Activated CD4-positive, alpha-beta T cell treated with anti-CD3 and anti-CD28 coated beads for 36 hours (primary cell): Measurements from ENCODE around the gene PRKN. TPM values are rescaled to one million over a fixed set of nuclear protein-coding genes. Genes with fewer than 3 reads are reported as not detected.
"Not testable (repeated sequence)": the region's sequence is repeated elsewhere in the genome, so short reads cannot be mapped to it uniquely, and the experiment has no call there.

Experiments
- ATAC-seq: fragments of 200-7000 bp; cut with Tn5 transposase; one replicate; pipeline ENCODE4 v1.10.0; 2021; ENCODE audit warnings: mild to moderate bottlenecking, moderate library complexity
- CTCF ChIA-PET: fragments of 350-600 bp; sonication (Branson Sonifier 250); formaldehyde crosslinking; loops from one replicate; lab custom pipeline; 2021; ENCODE audit warnings: antibody characterized with exemption; lab: Charles Lee
- POLR2A ChIA-PET: fragments of 350-600 bp; sonication (Branson Sonifier 250); formaldehyde crosslinking; loops from one replicate; lab custom pipeline; 2021; ENCODE audit warnings: antibody characterized with exemption, inconsistent platforms; lab: Charles Lee
- DNase-seq: peaks from one replicate; pipeline ENCODE4 v3.0.0-alpha.2; 2020
- H3K27ac Mint-ChIP-seq: one replicate; pipeline ENCODE4 v1.8.0; 2021; ENCODE audit warnings: mixed read lengths
- H3K27me3 Mint-ChIP-seq: one replicate; pipeline ENCODE4 v1.8.0; 2021; ENCODE audit warnings: mixed read lengths
- H3K36me3 Mint-ChIP-seq: one replicate; pipeline ENCODE4 v1.8.0; 2021; ENCODE audit warnings: low read depth, mixed read lengths
- H3K4me1 Mint-ChIP-seq: one replicate; pipeline ENCODE4 v1.8.0; 2021; ENCODE audit warnings: mixed read lengths
- H3K4me3 Mint-ChIP-seq: one replicate; pipeline ENCODE4 v1.8.0; 2021; ENCODE audit warnings: mild to moderate bottlenecking, moderate library complexity, mixed read lengths
- H3K9me3 Mint-ChIP-seq: one replicate; pipeline ENCODE4 v1.8.0; 2021; ENCODE audit warnings: low read depth, mixed read lengths
- intact Hi-C, 2 experiments: fragments of 100-400 bp; cut with DNase I in 1 of 2; cut with micrococcal nuclease in 1 of 2; formaldehyde crosslinking; loops; one replicate each; pipeline versions ENCODE4 v1.14.2 to v1.15.1; 2022 to 2024; cut with DNase I, micrococcal nuclease
- total RNA-seq, 2 experiments: library from RNA; stranded (reverse); gene quantifications; one replicate each; pipeline ENCODE4 v1.2.3, GENCODE V29; 2021

The PRKN gene
- total RNA-seq, 2 experiments from 2014 or later, result 0.56 to 0.87 TPM

- CTCF ChIA-PET, ATAC-seq: not testable (repeated sequence)
These were observed 905.4 kb downstream of the PRKN start for GRCh38 chr6:161822204-161822603.

GRCh38 chr6:161817881-161818280, 909.7 kb downstream of the PRKN start:
- ChIA-PET CTCF (interaction anchor here (0.6 kb wide), 1 partner anchor 1348 kb away, joined by 3 read pairs; no protein-coding TSS in a partner anchor), POLR2A (no interaction called here)
- no peaks in the 10 kb centered on the region for H3K27me3 Mint-ChIP-seq
- H3K27ac Mint-ChIP-seq, result no peak overlapping the region
- no peak overlapping the region for H3K4me3 Mint-ChIP-seq
- no peaks in the 10 kb centered on the region for H3K4me1 Mint-ChIP-seq
- no peak for ATAC-seq
- intact Hi-C loops, result no loop called here
- no peak for DNase-seq
- H3K9me3 Mint-ChIP-seq, result no peaks in the 10 kb centered on the region
- no peaks in the 10 kb centered on the region for H3K36me3 Mint-ChIP-seq

More at GRCh38 chr6:161822204-161822603, 905.4 kb downstream of the PRKN start:
- DNase-seq, H3K36me3 Mint-ChIP-seq, H3K4me3 Mint-ChIP-seq, H3K4me1 Mint-ChIP-seq, intact Hi-C loops, H3K9me3 Mint-ChIP-seq, H3K27ac Mint-ChIP-seq, POLR2A ChIA-PET, H3K27me3 Mint-ChIP-seq: not testable (repeated sequence)

- DNase-seq (no peak), ATAC-seq (no peak)
- no peaks in the 10 kb centered on the region for H3K4me1 Mint-ChIP-seq
- H3K9me3 Mint-ChIP-seq, result no peaks in the 10 kb centered on the region
- ChIA-PET POLR2A (no interaction called here), CTCF (interaction anchor here (0.8 kb wide), 1 partner anchor 51 kb away, joined by 4 read pairs; no protein-coding TSS in a partner anchor)
- no peak overlapping the region for H3K27ac Mint-ChIP-seq
- H3K27me3 Mint-ChIP-seq, result no peaks in the 10 kb centered on the region
- H3K36me3 Mint-ChIP-seq, result peaks cover 2% of the 10 kb centered on the region
- no peak overlapping the region for H3K4me3 Mint-ChIP-seq
- intact Hi-C loops, result no loop called here
These were observed 911.6 kb downstream of the PRKN start for GRCh38 chr6:161815965-161816364.

DNA sequence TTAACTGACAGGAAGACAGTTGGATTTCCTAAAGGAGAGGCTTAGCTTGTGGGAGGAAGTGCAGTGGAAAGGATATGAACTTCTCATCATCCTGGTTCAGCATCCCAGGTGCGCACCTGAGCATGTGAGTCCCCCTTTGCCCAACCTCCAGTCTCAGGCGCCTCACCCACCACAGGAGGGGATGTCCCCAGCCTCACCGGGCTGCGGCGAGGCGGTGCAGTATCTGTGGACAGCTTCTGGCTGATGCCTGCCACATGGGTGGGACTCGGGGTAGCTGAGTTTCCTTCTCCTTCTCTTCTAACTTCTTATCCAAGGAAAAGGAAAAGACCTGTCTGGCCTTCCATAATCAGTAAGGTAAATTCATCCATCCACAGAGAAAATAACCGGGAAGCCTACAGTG, 914.4 kb downstream of the PRKN start:
- DNase-seq, result no peak
- Mint-ChIP-seq H3K9me3 (no peaks in the 10 kb centered on the region), H3K36me3 (peaks cover 2% of the 10 kb centered on the region), H3K4me3 (no peak overlapping the region), H3K4me1 (no peaks in the 10 kb centered on the region), H3K27me3 (no peaks in the 10 kb centered on the region), H3K27ac (no peak overlapping the region)
- CTCF ChIA-PET, result no interaction called here
- POLR2A ChIA-PET, result no interaction called here
- ATAC-seq, result no peak
- intact Hi-C loops, result no loop called here

GRCh38 chr6:161809971-161810370, 917.6 kb downstream of the PRKN start:
- no peak for DNase-seq
- intact Hi-C loops, result no loop called here
- Mint-ChIP-seq H3K4me1 (no peaks in the 10 kb centered on the region), H3K27me3 (no peaks in the 10 kb centered on the region), H3K27ac (no peak overlapping the region), H3K36me3 (peaks cover 2% of the 10 kb centered on the region), H3K9me3 (no peaks in the 10 kb centered on the region), H3K4me3 (no peak overlapping the region)
- no peak for ATAC-seq
- ChIA-PET CTCF (interaction anchor here (0.7 kb wide), 1 partner anchor 42 kb away, joined by 3 read pairs; no protein-coding TSS in a partner anchor), POLR2A (no interaction called here)

DNA sequence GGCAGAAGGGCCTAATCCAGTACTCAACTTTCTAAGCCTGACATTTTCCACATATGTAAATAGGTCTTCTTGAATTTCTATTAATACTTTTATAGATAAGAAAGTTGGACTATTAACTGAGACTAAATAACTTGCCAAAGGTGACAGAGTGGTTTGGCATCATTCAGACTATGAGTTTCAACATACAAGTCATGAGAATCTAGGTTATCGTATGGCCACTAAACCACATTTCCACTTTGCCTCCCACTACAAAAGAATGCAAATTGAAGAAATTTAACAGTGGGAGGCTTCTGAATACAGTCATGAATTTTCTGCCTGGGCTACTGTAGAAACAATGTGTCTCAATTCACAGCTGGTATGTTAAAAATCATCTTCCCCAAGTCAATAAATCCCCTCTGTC, 922.7 kb downstream of the PRKN start:
- no peaks in the 10 kb centered on the region for H3K27me3 Mint-ChIP-seq
- intact Hi-C loops, result no loop called here
- POLR2A ChIA-PET, result no interaction called here
- H3K4me1 Mint-ChIP-seq, result no peaks in the 10 kb centered on the region
- DNase-seq (no peak), ATAC-seq (no peak)
- H3K9me3 Mint-ChIP-seq, result no peaks in the 10 kb centered on the region
- H3K27ac Mint-ChIP-seq, result no peak overlapping the region
- H3K4me3 Mint-ChIP-seq, result no peak overlapping the region
- H3K36me3 Mint-ChIP-seq, result no peaks in the 10 kb centered on the region
- CTCF ChIA-PET, result no interaction called here

GRCh38 chr6:161803131-161803530, 924.4 kb downstream of the PRKN start:
- Mint-ChIP-seq H3K4me3 (no peak overlapping the region), H3K4me1 (no peaks in the 10 kb centered on the region), H3K27me3 (no peaks in the 10 kb centered on the region), H3K9me3 (no peaks in the 10 kb centered on the region), H3K36me3 (no peaks in the 10 kb centered on the region), H3K27ac (no peak overlapping the region)
- intact Hi-C loops, result no loop called here
- no peak for ATAC-seq
- POLR2A ChIA-PET, result no interaction called here
- no peak for DNase-seq
- CTCF ChIA-PET, result no interaction called here

DNA sequence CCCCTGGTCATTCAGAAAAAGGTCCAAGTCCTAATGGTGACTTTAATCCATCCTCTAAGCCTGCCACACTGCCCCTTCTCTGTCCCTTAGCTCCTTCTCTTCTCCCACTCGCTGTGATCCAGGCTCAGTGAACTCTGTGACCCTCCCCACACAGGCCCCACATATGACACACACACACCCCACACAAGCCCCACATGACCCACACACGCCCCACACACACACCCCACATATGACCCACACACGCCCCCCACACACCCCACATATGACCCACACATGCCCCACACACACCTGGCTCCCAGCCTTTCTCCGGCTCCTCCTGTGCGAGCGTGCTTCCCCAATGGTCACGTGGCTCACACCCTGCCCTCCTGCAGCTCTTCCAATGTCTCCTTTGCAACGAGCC, 925.3 kb downstream of the PRKN start:
- ChIA-PET POLR2A (no interaction called here), CTCF (no interaction called here)
- Mint-ChIP-seq H3K36me3 (no peaks in the 10 kb centered on the region), H3K27ac (no peak overlapping the region), H3K4me1 (no peaks in the 10 kb centered on the region), H3K27me3 (no peaks in the 10 kb centered on the region), H3K4me3 (no peak overlapping the region), H3K9me3 (no peaks in the 10 kb centered on the region)
- intact Hi-C loops, result no loop called here
- no peak for DNase-seq
- ATAC-seq, result no peak

DNA sequence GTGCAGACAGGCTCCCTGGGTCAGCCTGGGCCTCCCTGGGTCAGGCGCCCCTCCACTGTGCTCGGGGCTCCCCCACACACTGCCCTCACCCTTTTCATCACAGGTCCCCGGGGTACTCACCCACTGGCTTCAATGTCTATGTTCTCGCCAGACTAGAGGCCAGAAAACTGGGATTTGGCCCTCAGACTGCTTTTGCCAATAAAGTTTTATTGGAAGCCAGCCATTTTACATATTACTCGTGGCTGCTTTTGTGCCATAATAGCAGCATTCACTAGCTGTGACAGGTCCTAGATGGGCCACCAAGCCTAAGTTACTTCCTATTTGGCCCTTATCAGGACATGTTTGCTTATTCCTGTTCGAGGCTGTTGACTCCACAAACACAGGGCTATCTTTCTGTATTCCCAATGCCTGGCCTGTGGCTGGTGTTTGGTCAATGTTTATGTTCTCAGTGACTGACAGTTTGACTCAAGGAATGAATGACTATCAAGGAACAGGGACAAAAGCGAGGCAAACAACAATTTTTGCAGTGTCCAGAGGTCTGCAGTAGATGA, 928.6 kb downstream of the PRKN start:
- peaks cover 4% of the 10 kb centered on the region for H3K9me3 Mint-ChIP-seq
- no peaks in the 10 kb centered on the region for H3K4me1 Mint-ChIP-seq
- ATAC-seq (no peak), DNase-seq (no peak)
- ChIA-PET POLR2A (no interaction called here), CTCF (no interaction called here)
- H3K4me3 Mint-ChIP-seq, result no peak overlapping the region
- no peaks in the 10 kb centered on the region for H3K27me3 Mint-ChIP-seq
- H3K27ac Mint-ChIP-seq, result no peak overlapping the region
- H3K36me3 Mint-ChIP-seq, result no peaks in the 10 kb centered on the region
- intact Hi-C loops, result no loop called here

GRCh38 chr6:161796681-161797080, 930.9 kb downstream of the PRKN start:
- H3K27me3 Mint-ChIP-seq, result no peaks in the 10 kb centered on the region
- H3K4me3 Mint-ChIP-seq, result no peak overlapping the region
- no peak for DNase-seq
- CTCF ChIA-PET, result no interaction called here
- intact Hi-C loops, result no loop called here
- no peaks in the 10 kb centered on the region for H3K36me3 Mint-ChIP-seq
- peaks cover 4% of the 10 kb centered on the region for H3K9me3 Mint-ChIP-seq
- no peak for ATAC-seq
- H3K27ac Mint-ChIP-seq, result no peak overlapping the region
- POLR2A ChIA-PET, result no interaction called here
- no peaks in the 10 kb centered on the region for H3K4me1 Mint-ChIP-seq

DNA sequence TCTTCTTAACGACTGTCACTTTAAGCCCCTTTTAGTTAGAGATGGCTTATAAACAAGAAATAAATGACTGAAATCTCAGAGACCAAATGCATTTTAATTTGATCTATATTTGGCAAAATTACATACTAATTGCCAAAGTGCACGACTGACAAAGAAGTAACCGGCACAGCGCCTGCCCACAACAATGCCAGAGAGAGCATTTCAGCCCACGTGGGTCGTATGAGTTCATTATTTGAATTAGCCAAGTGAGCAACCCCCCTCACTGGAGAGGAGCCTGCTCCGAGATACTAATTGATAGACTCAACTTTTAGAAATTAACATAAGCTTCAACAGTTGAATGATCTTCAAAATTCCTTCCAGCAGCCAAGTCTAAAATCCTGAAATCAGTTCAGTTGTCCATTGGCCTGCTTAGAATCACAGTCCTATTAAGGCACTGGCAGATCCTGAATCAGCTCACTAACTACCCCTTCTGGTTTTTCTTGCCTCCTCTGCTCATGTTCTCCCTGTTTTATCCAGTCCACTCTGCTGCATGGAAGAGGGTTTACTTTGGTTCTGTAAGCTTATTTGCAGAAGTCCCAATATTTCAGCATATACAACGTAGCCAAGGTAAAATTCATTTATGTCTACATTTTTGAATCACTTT, 934.6 kb downstream of the PRKN start:
- Mint-ChIP-seq H3K4me1 (no peaks in the 10 kb centered on the region), H3K4me3 (no peak overlapping the region), H3K36me3 (peaks cover 4% of the 10 kb centered on the region), H3K27me3 (no peaks in the 10 kb centered on the region), H3K27ac (no peak overlapping the region), H3K9me3 (peaks cover 4% of the 10 kb centered on the region)
- ATAC-seq (no peak), DNase-seq (no peak)
- intact Hi-C loops, result no loop called here
- POLR2A ChIA-PET, result no interaction called here
- CTCF ChIA-PET, result no interaction called here

GRCh38 chr6:161788531-161788930, 939.0 kb downstream of the PRKN start:
- H3K4me3 Mint-ChIP-seq, result no peak overlapping the region
- H3K4me1 Mint-ChIP-seq, result no peaks in the 10 kb centered on the region
- ChIA-PET CTCF (interaction anchor here (0.7 kb wide), 1 partner anchor 383 kb away, joined by 3 read pairs; no protein-coding TSS in a partner anchor), POLR2A (no interaction called here)
- no peak for ATAC-seq
- intact Hi-C loops, result no loop called here
- no peak overlapping the region for H3K27ac Mint-ChIP-seq
- no peak for DNase-seq
- peaks cover 4% of the 10 kb centered on the region for H3K36me3 Mint-ChIP-seq
- no peaks in the 10 kb centered on the region for H3K9me3 Mint-ChIP-seq
- no peaks in the 10 kb centered on the region for H3K27me3 Mint-ChIP-seq
